CD4-positive, alpha-beta T cell treated with Interleukin-15 for 4 hours (primary cell): Measurements from ENCODE around the gene SLC35G6.
"Not testable (repeated sequence)": the region's sequence is repeated elsewhere in the genome, so short reads cannot be mapped to it uniquely, and the experiment has no call there.

Source experiments
- DNase-seq: peaks from one replicate; pipeline ENCODE4 v3.0.0-alpha.2; 2020; ENCODE audit warnings: low spot score

SLC35G6 gene

GRCh38 chr17:7478276-7479212, 2.7 kb upstream of the SLC35G6 start:
- DNase-seq = peak; percentile 62

DNA sequence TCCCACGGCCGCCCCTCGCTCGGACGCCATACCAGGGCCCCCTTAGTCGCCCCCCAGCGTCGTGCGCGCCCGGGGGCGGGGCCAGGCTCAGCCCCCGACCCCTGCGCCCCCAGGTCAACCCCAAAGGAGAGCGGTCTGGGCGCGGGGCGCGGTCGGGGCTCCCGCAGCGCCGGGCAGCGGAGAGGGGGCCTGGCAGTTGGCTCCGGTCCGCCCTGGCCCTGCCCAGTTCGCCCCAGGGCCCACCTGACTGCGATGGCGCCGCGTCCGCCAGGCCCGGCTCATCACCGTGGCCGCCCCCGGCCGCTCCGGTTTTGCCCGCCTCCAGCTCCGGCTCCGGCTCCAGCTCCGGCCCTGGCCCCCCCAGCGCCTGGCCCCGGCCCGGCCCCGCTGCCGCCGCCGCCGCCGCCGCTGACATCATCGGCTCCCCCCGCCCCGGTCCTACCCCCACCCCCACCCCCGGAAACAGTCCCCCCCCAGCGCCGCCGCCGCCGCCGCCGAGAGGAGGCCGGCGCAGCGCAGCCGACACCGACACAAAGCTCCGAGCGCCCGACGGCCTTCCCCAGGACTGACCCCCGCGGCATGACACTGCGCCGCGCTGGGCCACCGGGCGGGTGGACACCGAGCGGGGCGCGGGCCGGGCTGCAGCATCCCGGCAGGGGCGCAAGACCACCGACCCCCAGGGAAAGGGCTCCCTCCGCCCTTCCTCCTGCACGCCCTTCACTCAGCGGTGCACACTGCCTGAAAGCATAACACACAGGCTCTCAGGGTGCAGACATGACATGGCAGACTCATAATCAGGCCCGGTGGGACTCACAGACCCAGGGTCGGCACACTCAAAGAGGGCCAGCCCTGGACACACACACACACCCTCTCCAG, 1.8 kb upstream of the SLC35G6 start, which contains the start of gene ZBTB4:
Gene ZBTB4 (minus strand): TSS at position 419 of the 876 bp plus-strand sequence. CDS start 12,830 bp downstream, outside the sequence.
- DNase-seq = peak; percentile 55

- DNase-seq = no peak
Measured at GRCh38 chr17:7480089-7480384, 1.2 kb upstream of the SLC35G6 start.

DNA sequence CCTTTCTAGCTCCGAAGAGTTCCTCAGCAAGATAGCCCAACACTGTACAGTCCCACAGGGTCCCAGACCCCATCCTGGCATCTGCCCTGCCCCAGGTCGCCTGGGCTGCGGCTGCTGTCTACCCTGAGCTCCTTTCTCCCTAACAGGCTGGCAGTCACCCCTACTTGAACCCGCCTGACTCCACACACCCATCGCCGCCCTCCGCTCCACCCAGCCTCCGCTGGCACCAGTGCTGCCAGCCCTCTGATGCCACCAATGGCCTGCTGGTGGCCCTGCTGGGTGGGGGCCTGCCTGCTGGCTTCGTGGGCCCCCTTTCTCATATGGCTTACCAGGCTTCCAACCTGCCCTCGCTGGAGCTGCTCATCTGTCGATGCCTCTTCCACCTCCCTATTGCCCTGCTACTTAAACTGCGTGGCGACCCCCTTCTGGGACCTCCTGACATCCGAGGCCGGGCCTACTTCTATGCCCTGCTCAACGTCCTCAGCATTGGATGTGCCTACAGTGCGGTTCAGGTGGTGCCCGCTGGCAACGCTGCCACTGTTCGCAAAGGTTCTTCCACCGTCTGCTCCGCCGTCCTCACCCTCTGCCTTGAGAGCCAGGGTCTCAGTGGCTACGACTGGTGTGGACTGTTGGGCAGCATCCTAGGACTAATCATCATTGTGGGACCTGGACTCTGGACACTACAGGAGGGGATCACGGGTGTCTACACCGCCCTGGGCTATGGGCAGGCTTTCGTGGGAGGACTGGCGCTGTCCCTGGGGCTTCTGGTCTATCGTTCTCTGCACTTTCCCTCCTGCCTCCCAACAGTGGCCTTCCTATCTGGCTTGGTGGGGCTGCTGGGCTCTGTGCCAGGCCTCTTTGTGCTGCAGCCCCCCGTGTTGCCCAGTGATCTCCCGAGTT, 846 bp downstream of the SLC35G6 start:
- DNase-seq = not testable (repeated sequence)

DNA sequence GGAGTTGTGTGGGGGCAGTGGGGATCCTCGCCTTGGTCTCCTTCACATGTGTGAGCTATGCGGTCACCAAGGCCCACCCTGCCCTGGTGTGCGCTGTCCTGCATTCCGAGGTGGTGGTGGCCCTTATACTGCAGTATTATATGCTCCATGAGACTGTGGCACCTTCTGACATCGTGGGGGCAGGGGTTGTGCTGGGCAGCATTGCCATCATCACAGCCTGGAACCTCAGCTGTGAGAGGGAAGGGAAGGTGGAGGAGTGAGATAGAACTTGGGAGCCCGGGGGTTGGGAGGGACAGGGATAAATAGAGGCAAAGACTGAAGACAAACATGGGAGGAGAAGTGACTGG, 1.5 kb downstream of the SLC35G6 start:
- not testable (repeated sequence) for DNase-seq

DNA sequence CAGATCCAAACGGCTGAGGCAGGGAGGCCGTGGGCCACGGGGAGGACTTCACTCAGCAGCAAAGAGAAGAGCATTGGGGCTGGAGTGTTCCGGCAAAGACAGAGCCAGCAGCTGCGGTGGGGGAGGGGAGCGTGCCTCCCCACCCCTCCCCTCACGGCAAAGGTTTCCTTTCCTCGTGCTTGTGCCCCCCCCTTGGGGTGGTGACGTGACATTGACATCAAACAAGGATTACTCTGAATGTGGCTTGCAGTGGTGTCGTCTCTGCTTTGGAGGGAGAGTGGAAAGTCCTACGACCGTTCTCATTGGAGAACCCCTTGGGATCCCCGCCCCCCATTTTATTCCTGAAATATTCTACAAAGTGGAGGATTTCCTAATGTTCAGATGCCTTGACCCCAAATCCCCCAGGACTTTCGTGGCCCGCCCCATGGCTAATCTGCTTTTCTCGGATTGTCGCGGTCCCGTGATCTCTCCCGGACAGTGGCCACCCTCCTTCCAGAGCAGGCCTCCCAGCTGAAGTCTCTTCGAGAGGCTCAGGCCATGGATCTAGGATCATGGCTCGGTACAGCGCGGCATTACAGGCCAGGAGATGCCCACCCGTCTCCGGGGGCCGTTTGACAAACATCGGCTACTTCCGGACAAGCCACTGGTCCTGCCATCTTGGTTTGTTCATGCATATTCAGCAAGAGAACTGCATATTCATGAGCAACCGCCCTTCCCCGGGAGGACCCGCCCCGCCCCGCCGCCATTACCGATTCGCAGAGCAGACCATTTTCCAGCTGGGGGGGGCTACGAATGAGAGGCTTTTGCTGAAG, 2.2 kb downstream of the SLC35G6 start:
- peak; percentile 92 for DNase-seq

DNA sequence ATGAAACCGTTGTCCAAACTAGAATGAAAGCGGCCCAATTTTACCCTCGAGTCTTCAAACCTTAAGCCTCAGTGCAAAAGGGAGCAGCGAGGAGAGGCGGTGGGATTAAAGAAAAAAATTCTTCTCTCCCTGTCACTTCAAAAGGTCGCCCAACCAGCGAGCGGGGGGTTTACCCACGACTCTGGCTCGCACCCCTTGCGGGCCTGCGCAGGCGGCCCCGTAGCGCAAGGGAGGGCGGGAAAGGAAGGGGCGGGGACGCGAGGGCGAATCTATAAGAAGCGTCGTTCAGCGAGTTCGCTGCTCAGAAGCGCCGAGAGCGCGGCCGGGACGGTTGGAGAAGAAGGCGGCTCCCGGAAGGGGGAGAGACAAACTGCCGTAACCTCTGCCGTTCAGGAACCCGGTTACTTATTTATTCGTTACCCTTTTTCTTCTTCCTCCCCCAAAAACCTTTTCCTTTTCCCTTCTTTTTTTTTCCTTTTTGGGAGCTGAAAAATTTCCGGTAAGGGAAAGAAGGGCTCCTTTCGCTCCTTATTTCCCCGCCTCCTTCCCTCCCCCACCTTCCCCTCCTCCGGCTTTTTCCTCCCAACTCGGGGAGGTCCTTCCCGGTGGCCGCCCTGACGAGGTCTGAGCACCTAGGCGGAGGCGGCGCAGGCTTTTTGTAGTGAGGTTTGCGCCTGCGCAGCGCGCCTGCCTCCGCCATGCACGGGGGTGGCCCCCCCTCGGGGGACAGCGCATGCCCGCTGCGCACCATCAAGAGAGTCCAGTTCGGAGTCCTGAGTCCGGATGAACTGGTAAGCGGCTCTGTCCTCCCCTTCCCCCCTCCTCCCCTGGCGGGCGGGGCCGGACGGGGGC, 3.0 kb downstream of the SLC35G6 start, which contains the start of gene POLR2A:
Gene POLR2A (plus strand): TSS at position 300 of the 852 bp plus-strand sequence.
- DNase-seq = peak; percentile 98

- DNase-seq = peak; percentile 17
Measured at GRCh38 chr17:7484919-7485377, 3.7 kb downstream of the SLC35G6 start.

DNA sequence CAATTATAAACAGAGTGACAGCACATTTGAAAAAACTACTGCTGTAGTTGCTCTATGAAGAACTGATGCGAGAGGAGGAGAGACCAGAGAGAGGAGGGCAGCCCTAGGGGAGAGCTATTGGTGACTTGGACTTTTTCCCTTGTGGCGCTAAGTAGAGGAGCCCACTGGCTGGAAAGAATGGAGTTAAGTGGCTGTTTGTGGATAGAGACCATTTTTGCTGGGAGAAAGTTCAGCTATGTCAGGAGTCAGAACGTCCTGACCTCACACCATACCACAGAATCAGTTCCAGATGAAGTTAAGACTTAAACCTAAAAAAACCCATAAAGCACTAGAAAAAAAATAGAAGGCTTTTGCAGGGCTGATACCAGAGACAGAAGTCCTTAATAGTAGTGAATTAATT, 4.9 kb downstream of the SLC35G6 start:
- DNase-seq = no peak

DNA sequence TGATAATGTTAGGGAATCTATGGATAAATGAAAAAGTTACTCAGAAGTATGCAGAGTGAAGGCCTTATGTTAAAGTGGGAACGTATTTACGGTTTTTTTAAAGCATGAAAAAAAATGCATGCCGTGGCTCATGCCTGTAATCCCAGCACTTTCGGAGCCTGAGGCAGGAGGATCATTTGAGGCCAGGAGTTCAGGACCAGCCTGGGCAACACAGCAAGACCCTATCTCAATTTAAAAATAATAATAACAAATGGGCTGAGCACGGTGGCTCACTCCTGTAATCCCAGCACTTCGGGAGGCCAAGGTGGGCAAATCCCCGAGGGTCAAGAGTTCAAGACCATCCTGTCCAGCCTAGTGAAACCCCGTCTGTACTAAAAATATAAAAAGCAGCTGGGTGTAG, 8.9 kb downstream of the SLC35G6 start:
- no peak for DNase-seq

GRCh38 chr17:7491583-7491982, 10.3 kb downstream of the SLC35G6 start:
- DNase-seq = no peak

- no peak for DNase-seq
Measured at GRCh38 chr17:7493941-7494340, 12.7 kb downstream of the SLC35G6 start.

DNA sequence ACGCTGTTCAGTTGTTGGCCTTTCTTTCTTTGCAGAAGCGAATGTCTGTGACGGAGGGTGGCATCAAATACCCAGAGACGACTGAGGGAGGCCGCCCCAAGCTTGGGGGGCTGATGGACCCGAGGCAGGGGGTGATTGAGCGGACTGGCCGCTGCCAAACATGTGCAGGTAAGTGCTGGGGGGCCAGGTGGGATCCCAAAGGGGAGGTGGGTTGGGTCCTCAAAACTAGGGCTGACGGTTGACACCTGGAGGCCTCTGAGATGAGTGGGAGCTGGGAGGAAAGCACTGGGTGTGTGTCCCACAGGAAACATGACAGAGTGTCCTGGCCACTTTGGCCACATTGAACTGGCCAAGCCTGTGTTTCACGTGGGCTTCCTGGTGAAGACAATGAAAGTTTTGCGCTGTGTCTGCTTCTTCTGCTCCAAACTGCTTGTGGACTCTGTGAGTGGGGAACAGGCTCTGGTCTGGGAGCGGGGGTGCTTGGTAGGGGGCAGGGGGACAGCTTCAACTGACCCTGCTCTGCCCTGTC, 14.7 kb downstream of the SLC35G6 start:
- DNase-seq = no peak

GRCh38 chr17:7496470-7497183, 15.4 kb downstream of the SLC35G6 start:
- DNase-seq = no peak

DNA sequence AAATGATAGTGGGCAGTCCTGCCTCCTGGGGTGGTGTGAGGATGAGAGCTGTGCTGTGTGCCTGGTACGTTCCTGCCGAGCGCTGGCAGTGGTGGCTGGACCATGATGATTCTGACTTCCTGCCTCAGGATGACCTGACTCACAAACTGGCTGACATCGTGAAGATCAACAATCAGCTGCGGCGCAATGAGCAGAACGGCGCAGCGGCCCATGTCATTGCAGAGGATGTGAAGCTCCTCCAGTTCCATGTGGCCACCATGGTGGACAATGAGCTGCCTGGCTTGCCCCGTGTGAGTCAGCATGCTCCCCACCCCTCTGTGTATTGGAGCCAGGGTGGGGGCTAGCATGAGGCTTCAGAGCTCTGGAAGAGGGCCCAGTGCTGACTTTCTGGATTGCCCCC, 16.0 kb downstream of the SLC35G6 start:
- DNase-seq = no peak

GRCh38 chr17:7497636-7498035, 16.4 kb downstream of the SLC35G6 start:
- DNase-seq = no peak

GRCh38 chr17:7499161-7499560, 17.9 kb downstream of the SLC35G6 start:
- DNase-seq = no peak

GRCh38 chr17:7501729-7502128, 20.5 kb downstream of the SLC35G6 start:
- DNase-seq = no peak
